GM12892 (cell line): ENCODE results near the gene TRMT44.

Experiments used
- POLR2A ChIP-seq: IDR thresholded peaks from 2 replicates; pipeline ENCODE4 v1.6.1; 2011; ENCODE audit warnings: low read depth, low read length, control low read depth
- POLR2AphosphoS5 ChIP-seq: IDR thresholded peaks from 2 replicates; pipeline ENCODE4 v1.6.1; 2011; ENCODE audit warnings: low read depth, low read length, control low read depth

GRCh38 chr4:8461616-8462015 is 21.0 kb downstream of the TRMT44 start:
- no peak for TF ChIP-seq POLR2A
- no peak for TF ChIP-seq POLR2AphosphoS5
